GM19395 (cell line): ENCODE data around the gene RCBTB1.
"Not testable (repeated sequence)": the region's sequence is repeated elsewhere in the genome, so short reads cannot be mapped to it uniquely, and the experiment has no call there.

ENCODE experiments used
- ATAC-seq: cut with Tn5 transposase; IDR thresholded peaks from one replicate; pipeline ENCODE4 v1.9.1; 2021; ENCODE audit warnings: mild to moderate bottlenecking, moderate library complexity; ENCODE audit not compliant: unreplicated experiment

Gene RCBTB1

DNA sequence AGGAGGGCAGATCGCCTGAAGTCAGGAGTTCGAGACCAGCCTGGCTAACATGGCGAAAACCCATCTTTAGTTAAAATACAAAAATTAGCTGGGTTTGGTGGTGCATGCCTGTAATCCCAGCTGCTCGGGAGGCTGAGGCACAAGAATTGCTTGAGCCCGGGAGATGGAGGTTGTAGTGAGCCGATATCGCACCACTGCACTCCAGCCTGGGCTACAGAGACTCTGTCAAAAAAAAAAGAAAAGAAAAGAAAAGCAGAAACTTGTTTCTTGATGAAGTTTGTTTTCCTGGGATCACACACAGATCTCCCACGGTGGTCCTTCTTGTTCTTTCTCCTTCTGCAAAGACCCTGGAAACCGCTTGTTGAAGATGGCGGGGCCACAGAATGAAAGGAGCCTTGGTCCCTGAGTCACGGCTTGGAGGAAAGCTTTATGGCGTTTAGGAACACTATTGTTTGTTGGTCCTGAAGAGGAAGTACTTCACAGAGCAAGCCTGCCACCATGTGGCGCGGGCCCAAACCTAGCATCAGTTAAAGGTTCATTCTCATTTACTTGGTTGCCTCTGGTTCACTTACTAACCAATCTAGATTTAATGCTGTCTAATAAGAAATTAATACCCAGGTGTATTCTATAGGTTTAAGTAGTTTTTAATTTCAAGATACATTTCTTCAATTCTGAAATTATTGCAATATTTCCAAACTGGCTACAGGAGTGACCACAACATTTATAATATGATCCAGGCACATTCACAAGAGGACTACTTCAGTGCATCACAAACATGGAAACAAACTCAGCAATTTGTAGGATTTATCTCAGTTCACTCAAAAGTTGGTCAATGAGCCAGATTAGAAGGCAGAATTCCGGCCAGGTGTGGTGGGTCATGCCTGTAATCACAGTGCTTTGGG, 21.6 kb upstream of the RCBTB1 start:
- ATAC-seq: peak; percentile 94

DNA sequence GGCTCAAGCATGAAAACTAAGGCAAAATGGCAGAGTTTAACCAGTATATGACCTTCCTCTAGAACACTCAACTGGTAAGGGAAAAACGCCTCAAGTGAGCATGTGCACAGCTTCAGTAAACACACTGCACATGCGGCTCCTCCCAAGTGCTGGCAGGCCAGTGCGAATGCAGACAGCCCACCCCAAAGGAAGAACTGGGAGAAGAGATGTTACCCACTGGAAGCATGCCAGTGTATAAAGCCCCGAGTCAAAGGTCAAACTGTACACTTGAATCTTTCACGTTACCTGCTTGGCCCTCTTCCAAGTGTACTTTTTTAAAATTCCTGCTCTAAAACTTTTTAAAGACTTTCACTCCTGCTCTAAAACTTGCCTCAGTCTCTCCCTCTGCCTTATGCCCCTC, 19.2 kb upstream of the RCBTB1 start:
- no peak for ATAC-seq

DNA sequence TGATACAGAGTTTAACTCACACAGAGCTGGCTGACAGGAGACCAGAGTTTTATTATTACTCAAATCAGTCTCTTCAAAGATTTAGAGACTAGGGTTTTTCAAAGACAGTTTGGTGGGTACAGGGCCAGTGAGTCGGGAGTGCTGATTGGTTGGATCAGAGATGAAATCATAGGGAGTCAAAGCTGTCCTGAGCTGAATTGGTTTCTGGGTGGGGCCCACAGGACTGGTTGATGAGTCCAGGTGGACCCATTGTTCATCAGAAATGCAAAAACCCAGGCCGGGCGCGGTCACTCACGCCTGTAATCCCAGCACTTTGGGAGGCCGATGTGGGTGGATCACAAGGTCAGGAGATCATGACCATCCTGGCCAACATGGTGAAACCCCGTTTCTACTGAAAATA, 17.3 kb upstream of the RCBTB1 start:
- not testable (repeated sequence) for ATAC-seq

DNA sequence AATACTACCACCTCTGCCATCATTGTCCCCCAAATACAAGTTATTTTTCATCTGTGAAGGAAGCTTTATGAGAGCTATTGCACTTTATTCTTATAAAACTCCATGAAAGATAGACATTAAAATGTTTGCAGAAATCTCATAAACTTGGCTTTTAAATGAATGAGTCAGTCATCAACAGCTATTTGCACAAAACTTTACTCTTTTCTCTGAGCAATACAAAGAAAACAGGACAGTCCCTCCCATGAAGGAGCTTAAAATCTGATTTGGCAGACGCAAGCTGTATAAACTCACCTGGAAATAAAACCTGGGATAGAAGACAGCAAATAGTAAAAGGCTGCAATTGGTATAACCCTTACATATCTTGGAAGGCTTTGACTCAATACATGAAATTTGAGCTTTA, 16.6 kb upstream of the RCBTB1 start:
- ATAC-seq: no peak

DNA sequence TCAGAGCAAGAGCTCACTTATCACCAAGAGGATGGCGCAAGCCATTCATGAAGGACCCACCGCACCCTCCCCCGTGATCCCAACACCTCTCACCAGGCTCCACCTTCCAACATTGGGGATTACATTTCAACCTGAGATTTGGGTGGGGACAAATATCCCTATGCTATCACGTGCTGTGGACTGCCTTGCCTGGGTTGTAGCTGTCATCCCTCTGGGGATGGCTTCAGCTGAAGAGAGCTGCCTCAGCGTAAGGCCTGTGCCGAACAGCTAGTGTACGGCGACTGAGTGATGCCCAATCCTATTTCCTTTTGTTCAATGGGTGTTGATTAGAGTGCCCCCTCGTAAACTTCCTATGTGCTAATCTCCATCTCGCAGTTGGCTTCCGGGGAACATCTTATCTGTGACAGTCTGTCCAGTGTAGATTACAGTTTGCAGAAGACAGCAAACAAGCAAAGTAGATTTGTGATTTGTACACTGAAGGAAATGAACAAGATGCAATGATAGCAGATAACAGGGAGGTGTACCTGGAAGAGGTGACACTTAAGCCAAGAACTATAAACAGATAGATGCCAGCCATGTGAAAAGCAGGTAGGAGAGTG, 11.8 kb upstream of the RCBTB1 start:
- no peak for ATAC-seq

DNA sequence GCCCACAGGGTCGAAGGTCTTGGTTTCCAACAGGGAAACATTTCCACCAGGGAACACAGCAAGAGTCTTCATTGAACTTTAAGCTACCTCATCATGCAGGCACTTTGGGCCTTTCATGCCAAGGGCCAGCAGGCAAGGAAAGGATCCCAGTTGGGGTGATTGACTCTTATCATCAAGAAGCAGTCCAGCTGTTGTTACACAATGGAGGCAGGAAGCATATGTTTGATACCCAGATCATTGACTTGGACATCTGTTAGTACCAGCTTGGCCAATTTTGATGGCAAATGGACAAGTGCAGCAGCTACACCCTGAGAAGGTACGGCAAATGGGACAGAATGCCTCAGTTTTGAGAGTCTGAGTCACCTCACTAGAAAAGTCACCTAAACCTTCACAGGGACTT, 10.9 kb upstream of the RCBTB1 start:
- ATAC-seq: no peak

DNA sequence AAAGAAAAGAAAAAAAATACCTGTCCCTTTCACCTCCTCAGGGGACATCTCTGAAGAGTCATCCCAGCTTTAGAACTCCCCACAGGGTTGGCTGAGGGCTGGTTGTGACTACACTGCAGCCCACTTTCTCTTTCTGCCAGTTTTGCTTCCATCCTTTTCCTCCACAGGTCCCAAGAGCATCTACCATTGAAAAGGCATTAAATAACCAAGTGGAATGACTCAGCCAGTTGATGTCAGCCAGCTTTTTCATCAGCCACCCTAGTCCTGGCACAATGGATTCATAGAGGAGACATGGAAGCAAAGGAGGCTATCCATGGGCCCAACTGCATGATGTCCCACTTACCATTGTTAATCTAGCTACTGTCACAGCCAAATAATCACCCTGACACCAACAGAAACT, 9.2 kb upstream of the RCBTB1 start:
- no peak for ATAC-seq

DNA sequence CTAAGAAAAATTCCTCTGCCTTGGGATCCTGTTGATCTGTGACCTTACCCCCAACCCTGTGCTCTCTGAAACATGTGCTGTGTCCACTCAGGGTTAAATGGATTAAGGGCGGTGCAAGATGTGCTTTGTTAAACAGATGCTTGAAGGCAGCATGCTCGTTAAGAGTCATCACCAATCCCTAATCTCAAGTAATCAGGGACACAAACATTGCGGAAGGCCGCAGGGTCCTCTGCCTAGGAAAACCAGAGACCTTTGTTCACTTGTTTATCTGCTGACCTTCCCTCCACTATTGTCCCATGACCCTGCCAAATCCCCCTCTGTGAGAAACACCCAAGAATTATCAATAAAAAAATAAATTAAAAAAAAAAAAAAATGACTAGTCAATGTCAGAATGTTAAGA, 8.5 kb upstream of the RCBTB1 start:
- ATAC-seq: not testable (repeated sequence)

DNA sequence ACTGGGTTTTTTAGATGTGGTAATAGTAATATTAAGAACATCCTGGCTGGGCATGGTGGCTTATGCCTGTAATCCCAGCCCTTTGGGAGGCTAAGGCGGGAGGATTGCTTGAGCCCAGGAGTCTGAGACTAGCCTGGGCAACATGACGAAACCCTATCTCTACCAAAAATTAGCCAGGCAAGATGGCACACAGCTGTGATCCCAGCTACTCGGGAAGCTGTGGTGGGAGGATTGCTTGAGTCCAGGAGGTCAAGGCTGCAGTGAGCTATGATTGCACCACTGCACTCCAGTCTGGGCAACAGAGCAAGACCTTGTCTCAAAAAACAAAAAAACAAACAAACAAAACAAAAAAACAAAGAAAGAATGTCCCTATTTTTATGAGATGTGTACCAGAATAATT, 5.4 kb upstream of the RCBTB1 start:
- ATAC-seq: not testable (repeated sequence)

DNA sequence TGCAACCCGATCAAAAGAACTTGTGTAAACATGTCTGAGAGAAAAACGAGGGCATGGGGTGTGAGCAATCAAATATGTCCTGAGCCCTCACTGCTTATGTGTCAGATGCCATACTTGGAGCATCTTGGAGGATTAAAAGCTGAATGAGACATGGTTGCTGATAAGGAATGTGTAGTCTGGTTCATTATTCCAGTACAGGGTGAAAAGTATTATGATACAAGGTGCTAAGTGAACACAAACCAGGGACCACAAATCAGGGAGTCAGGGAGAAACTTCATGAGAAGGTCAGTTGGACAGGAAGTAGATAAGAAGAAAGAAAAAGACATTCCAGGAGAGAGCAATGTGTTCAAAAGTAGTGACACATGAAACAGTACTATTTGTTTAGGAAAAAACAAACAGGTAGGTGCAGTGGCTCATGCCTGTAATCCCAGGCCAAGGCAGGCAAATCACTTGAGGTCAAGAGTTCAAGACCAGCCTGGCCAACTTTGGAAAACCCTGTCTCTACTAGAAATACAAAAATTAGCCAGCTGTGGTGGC, 2.0 kb upstream of the RCBTB1 start:
- no peak for ATAC-seq

DNA sequence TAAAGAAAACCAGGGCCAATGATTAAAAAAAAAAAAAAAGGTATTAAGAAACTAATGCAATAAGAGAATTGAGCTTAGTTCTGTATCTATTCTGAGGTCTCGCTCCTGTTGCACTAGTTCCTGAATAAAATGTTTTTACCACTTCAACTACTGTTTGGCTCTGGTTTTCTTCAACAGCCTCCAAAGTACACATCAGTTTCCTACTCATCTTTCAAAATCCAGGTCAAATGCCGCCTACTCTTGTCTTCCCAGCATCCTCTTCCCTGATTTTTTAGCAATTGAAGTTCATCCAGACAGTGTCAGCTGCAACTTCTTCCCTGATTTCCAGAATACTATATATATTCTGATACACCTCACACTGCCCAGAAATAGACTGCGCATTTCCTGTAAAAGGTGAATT, 1.4 kb upstream of the RCBTB1 start:
- no peak for ATAC-seq

DNA sequence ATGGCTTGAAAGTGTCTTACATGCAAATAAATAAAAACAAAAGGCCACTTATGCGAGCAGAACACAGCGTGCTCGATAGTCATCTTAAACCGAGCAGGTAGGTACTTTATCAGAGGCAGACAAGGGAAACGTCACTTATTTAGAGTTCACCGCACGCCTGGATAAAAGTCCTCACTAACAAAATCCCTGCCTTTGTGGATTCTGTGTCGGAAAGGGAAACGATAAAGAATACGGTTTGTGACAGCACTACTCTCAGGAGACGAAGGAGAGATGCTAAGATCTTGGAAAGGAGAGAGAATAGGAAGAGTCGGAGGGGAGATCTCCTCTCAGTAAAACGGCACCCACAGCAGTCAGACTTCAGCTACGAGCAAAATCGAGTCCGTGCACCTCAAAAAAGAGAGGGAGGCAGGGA, 581 bp downstream of the RCBTB1 start:
- ATAC-seq: peak; percentile 21

DNA sequence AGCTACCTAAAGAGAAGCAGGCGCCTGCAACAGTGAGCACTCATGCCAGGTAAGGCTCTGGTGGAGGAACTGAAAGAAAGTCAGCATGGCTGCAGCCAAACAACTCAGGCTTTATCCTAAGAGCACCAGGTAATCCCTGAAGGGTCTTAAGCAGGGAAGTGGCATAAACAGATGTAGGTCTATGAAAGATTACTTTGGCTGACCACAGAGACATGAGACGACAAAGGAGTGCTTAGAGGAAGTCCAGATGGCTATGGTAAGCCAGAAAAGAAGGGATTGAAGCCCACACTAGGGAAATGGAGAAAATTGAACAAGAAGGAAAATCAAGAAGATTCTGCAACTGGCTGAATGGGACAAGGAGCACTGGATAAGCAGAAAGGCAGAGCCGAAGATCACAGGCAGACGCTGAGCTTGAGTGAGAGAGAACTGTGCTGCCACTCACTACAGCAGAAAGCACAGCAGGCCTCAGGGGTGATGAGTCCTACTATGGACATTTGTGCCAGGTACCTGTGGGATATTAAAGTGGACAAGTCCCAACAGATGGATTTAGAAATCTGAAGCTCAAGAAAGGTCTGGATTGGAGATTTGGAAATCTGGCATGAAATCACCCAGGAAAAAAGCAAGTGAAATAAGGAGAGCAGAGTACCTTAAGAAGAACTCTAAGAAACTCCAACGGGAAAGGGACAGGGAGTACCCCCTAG, 4.2 kb downstream of the RCBTB1 start:
- no peak for ATAC-seq

DNA sequence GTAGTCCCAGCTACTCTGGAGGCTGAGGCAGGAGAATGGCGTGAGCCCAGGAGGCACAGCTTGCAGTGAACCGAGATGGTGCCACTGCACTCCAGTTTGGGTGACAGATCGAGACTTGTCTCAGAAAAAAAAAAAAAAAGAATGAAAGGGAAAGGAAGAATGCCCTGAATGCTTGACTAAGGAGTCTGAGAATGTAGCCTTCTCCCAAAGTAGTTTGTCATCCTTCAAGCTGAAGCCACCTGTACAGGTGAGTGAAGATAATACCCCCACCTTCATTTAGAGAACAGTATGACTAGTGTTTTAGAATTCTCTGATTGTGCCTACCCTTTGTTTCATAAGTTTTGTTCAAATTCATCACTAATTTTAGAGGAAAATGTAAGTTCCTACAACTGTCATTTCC, 5.9 kb downstream of the RCBTB1 start:
- ATAC-seq: no peak

DNA sequence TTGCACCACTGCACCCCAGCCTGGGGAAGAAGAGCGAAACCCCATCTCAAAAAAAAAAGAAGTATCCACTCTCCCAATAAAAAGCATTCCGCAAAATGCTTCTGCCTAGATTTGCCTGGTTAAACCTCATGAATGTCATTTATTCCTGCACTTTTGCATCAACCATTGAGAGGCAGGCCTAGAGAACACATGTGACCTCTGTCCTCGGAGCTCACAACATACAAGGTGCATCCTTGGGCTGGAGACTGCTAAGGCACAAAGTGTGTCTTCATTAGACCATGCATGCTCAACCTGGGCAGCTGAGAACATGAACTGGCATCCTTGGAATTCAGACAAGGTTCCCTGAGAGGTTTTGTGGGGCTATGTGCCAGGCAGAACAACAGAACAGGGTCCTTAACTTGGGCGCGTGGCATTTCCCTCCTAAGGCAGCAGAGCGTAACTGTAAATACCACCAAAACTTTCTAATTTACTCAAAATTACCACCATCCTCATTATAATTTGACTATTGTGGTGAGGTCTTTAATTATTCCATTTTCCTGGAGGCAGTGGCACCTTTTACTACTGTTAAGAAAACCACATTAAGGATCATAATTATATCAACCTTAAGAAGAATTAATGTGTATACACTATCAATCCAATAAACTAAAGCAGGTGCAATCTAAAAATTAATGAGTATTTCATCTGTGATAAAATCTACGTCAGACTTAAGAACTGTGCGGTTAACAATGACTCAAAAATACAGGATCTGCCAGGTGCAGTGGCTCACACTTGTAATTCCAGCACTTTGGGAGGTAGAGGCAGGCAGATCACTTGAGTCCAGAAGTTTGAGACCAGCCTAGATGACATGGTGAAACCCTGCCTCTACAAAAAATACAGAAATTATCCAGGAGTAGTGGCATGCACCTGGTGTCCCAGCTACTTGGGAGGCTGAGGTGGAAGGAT, 13.8 kb downstream of the RCBTB1 start:
- no peak for ATAC-seq

DNA sequence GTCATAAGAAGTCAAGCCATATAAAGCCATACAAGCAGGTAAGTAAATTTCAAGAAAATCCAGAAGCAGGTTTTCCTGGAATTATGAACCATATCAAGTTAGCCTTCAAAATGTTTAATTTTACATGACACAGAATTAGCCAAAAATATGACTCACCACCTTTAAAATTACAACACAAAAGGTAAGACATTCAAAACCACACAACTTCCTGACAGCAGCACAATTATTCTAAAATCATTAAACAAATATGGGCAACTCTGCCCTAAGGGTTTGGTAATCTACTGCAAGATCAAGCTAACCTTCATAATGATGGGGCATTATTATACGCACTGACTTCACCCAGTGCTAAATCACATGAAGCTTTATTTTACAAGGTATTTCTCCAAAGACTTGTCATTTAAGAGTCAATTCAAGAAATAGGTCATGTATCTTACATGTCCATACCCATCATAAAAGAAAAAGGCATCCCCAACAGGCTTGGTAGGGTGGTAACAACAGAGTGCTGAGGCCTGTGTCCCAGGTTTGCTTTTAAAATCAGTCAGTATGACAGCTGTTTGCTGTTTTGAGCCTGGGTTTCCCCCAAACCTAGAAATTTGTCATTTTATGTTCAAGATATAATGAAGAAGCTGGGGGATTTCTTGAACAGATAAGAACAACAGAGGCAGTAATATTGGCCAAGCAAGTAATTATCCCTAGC, 15.2 kb downstream of the RCBTB1 start:
- no peak for ATAC-seq

DNA sequence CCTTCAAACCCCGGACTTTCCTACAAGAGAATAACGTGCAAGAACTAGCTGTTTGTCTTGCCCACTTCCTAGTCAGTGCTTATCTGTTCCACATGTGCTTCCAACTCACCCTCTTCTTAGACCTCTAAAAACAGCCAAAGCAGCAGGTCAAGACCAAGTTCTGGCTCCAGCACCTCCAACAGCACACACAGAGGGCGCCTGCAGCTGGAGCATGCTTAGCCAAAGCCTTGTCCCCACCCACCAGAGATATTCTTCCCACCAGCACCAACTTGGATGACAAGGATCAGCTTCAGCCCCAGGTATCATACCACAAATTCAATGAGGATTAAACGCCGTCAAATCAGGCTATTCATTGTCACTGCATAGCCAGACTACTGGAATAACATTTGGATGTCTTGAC, 17.9 kb downstream of the RCBTB1 start:
- no peak for ATAC-seq

DNA sequence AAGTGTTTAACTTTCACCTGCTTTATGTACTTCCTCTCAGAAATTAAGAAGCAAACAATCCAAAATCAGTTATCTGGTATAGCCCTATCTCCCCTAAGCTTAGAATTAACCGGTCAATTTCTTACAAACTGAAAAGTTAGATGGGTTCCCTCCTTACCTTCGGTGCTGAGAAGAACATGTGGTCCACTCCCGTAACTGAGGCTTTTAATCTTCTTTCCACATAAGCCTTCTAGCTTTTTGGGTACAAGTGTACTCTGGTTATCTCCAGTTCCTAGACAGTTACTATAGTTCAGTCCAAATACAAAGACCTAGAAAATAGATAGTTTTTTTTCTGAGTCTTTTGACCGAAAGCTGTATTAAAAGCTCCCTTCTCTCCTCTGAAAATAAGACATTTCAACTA, 18.9 kb downstream of the RCBTB1 start:
- ATAC-seq: no peak

DNA sequence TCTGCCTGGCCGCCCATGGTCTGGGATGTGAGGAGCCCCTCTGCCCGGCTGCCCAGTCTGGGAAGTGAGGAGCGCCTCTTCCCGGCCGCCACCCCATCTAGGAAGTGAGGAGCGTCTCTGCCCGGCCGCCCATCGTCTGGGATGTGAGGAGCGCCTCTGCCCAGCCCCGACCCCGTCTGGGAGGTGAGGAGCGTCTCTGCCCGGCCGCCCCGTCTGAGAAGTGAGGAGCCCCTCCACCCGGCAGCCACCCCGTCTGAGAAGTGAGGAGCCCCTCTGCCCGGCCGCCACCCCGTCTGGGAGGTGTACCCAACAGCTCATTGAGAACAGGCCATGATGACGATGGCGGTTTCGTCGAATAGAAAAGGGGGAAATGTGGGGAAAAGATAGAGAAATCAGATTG, 19.9 kb downstream of the RCBTB1 start:
- ATAC-seq: not testable (repeated sequence)

DNA sequence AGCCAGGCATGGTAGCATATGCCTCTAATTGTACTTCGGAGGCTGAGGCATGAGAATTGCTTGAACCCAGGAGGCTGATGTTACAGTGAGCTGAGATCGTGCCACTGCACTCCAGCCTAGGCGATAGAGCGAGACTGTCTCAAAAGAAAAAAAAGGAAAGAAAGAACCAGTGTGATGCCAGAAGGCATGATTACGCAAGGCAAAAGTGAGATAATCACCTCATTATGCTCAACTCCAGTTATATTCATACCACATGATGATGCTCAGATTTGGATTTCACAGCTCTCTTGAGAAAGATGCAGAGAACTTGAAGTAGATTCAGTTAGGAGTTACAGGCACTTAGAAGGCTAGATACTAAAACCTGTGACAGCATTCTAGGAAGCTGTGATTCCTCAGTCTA, 21.8 kb downstream of the RCBTB1 start:
- ATAC-seq: no peak
